Left lobe of liver (tissue), 2 donors: ENCODE data around the gene DHPS. TPM values are rescaled to one million over a fixed set of nuclear protein-coding genes. Genes with fewer than 3 reads are reported as not detected.
A peak's percentile ranks its signal among the peaks of the same experiment; 100 is the strongest.
"Not testable (repeated sequence)": the region's sequence is repeated elsewhere in the genome, so short reads cannot be mapped to it uniquely, and the experiment has no call there.

ENCODE experiments used
- ATAC-seq: fragments of 200-7000 bp; cut with Tn5 transposase; one replicate; pipeline ENCODE4 v1.9.1; 2020; ENCODE audit warnings: mild to moderate bottlenecking, moderate library complexity
- DNase-seq: peaks from one replicate; pipeline ENCODE4 v3.0.0-alpha.2; 2020; ENCODE audit warnings: low spot score
- total RNA-seq: library from RNA; stranded (reverse); gene quantifications from one replicate; pipeline ENCODE4 v1.2.1, GENCODE V29; 2021
- donor health status: DM: no; HTN: no; CAD: no; lungs with moderate emphysema.
- donor health status: DM: no; HTN: yes; CAD: no.

DHPS gene
- total RNA-seq, 1 donor from 2014 or later, result 41.6 TPM

- DNase-seq (no peak), ATAC-seq (peak; percentile 79)
Measured at GRCh38 chr19:12647490-12648071, 34.1 kb downstream of the DHPS start.

DNA sequence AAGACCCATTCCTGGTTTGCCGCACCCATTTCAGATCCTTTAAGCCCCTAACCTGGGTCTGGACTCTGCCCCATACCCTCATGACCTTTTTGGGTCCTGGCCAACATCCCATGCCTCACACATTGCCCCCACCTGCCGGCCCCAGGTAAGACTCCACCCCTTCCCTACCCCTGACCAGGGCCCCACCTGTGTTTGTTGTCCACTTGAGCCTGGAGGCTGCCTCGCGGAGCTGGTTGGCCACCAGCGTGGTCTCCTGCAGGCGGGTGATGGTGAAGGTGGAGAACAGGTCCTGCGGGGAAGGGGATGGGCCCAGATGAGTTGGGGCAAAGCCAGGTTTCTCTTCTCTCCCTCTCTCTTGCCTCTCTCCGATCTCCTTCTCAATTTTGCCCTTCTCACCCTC lies 34.6 kb downstream of the DHPS start:
- no peak for ATAC-seq
- no peak for DNase-seq

GRCh38 chr19:12646551-12646950 lies 35.1 kb downstream of the DHPS start:
- no peak for DNase-seq
- no peak for ATAC-seq

DNA sequence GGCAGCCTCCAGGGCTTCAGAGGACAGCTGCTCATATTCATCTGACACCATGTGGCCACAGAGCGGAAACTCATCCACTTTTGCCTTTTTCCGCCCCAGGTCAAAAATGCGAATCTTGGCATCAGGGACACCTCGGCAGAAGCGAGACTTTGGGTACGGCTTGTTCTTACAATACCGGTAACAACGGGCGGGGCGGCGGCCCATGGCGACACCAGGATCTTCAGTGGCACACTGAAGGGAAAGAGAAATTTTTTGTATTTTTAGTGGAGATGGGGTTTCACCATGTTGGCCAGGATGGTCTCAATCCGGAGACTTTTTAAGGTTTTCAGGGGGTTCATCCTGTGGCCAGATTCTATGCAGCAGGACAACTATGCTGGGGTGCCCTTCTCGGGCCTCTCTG lies 38.0 kb downstream of the DHPS start:
- ATAC-seq, DNase-seq: not testable (repeated sequence)

GRCh38 chr19:12642506-12642905 lies 39.2 kb downstream of the DHPS start:
- no peak for ATAC-seq

GRCh38 chr19:12641456-12641855 lies 40.2 kb downstream of the DHPS start:
- DNase-seq (no peak), ATAC-seq (no peak)

More at GRCh38 chr19:12642506-12642905, 39.2 kb downstream of the DHPS start:
- DNase-seq, result no peak

DNA sequence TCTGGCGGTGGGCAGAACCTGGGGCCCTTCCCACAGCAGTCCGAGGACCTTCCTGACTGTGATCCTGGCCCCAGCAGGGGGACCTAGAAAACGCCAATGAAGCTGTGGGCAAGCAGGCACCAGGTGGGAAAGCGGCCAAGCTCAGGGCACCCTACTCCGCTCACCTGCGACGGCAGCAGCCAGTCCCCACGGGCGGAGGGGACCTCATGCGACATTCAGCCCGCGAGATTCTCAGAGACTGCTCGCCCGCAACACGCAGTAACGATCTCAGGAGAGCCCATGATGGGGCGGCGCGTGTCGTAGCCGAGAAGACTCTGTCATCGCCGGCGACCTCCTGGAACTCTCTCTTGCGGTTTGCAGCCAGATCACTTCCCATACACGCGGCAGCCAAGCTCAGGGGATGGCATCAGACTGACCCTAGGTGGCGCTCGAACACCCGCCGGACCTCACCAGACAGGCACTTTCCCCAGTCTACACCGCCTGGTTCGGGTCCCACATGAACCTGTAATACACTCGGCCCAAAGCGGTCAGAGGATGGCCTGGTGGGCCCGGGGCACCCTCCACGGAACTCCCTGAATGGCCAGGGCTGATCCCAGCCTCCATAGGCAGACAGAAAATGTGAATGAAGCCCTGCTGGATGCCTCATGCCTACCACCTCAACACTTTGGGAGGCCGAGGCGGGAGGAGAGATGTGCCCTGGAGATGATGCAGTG lies 41.6 kb downstream of the DHPS start:
- peak; percentile 93 for ATAC-seq
- peak; percentile 71 for DNase-seq

GRCh38 chr19:12638611-12639182 lies 43.0 kb downstream of the DHPS start:
- ATAC-seq, result no peak

GRCh38 chr19:12636631-12637030 lies 45.0 kb downstream of the DHPS start:
- DNase-seq (no peak), ATAC-seq (no peak)

More at GRCh38 chr19:12638611-12639182, 43.0 kb downstream of the DHPS start:
- DNase-seq, result no peak

- no peak for ATAC-seq
- no peak for DNase-seq
Measured at GRCh38 chr19:12629215-12629614, 52.5 kb downstream of the DHPS start.

DNA sequence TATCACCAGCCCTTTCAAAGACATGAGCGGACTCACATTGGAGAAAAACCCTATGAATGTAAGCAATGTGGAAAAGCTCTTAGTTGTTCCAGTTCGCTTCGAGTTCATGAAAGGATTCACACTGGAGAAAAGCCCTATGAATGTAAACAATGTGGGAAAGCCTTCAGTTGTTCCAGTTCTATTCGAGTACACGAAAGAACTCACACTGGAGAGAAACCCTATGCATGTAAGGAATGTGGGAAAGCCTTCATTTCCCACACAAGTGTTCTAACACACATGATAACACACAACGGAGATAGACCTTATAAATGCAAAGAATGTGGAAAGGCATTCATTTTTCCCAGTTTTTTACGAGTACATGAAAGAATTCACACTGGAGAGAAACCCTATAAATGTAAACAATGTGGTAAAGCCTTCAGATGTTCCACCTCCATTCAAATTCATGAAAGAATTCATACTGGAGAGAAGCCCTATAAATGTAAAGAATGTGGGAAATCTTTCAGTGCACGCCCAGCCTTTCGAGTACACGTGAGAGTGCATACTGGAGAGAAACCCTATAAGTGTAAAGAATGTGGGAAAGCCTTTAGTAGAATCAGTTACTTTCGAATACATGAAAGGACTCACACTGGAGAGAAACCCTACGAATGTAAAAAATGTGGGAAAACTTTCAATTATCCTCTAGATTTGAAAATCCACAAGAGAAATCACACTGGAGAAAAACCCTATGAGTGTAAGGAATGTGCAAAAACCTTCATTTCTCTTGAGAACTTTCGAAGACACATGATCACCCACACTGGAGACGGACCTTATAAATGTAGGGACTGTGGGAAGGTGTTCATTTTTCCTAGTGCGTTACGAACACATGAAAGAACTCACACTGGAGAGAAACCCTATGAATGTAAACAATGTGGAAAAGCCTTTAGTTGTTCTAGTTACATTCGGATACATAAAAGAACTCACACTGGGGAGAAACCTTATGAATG lies 53.3 kb downstream of the DHPS start:
- no peak for ATAC-seq

DNA sequence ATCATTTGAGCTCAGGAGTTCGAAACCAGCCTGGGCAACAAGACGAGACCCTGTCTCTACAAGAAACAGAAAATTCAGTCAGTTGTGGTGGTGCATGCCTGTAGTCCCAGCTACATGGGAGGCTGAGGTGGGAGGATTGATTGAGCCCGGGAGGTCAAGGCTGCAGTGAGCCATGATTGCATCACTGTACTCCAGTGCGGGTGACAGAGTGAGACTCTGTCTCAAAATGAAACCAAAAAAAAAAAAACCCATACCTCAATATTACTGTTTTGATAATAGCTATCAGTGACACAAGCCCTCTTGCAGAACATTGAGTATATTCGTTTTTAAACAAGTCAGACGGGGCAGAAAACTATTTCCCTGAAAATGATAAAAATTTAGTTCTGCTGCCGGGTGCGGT lies 54.7 kb downstream of the DHPS start:
- DNase-seq (no peak), ATAC-seq (no peak)

More for the DNA sequence above, 53.3 kb downstream of the DHPS start:
- no peak for DNase-seq

Other genes starting within 250 kb of the DHPS start
- 2.4 TPM for gene ZNF443, start 240.9 kb downstream of the DHPS start, total RNA-seq
- 0.65 TPM for gene ZNF709, start 197.1 kb downstream of the DHPS start, total RNA-seq
- 5.3 TPM for gene ZNF564, start 130.4 kb downstream of the DHPS start, total RNA-seq
- 3.9 TPM for gene ZNF490, start 71.1 kb downstream of the DHPS start, total RNA-seq
- 9.1 TPM for gene ZNF791, start 71.0 kb downstream of the DHPS start, total RNA-seq
- 54.8 TPM for gene MAN2B1, start 15.1 kb downstream of the DHPS start, total RNA-seq
- gene WDR83, start 15.1 kb downstream of the DHPS start, total RNA-seq, result 3.8 TPM
- not detected for gene GNG14, start 6.1 kb upstream of the DHPS start, total RNA-seq
- 3.3 TPM for gene FBXW9, start 14.8 kb upstream of the DHPS start, total RNA-seq
- gene TNPO2, start 42.1 kb upstream of the DHPS start, total RNA-seq, result 19.5 TPM
- gene TRIR, start 52.8 kb upstream of the DHPS start, total RNA-seq, result 91.0 TPM
- 23.0 TPM for gene GET3, start 55.6 kb upstream of the DHPS start, total RNA-seq
- not detected for gene BEST2, start 69.9 kb upstream of the DHPS start, total RNA-seq
- 23.2 TPM for gene HOOK2, start 93.7 kb upstream of the DHPS start, total RNA-seq
- gene JUNB, start 109.6 kb upstream of the DHPS start, total RNA-seq, result 16.3 TPM
- gene PRDX2, start 119.9 kb upstream of the DHPS start, total RNA-seq, result 224 TPM
- 1.5 TPM for gene THSD8, start 120.2 kb upstream of the DHPS start, total RNA-seq
- gene RNASEH2A, start 124.7 kb upstream of the DHPS start, total RNA-seq, result 3.0 TPM
- not detected for gene RTBDN, start 152.7 kb upstream of the DHPS start, total RNA-seq
- 0.86 TPM for gene MAST1, start 156.6 kb upstream of the DHPS start, total RNA-seq
- gene DNASE2, start 199.6 kb upstream of the DHPS start, total RNA-seq, result 22.3 TPM
- 0.35 TPM for gene KLF1, start 205.3 kb upstream of the DHPS start, total RNA-seq
- gene GCDH, start 209.3 kb upstream of the DHPS start, total RNA-seq, result 109 TPM
- gene SYCE2, start 237.4 kb upstream of the DHPS start, total RNA-seq, result not detected